Ishikawa (cell line): ENCODE data around the gene HOXA10.

Experiments used
- CEBPB ChIP-seq: IDR thresholded peaks from 2 replicates; pipeline ENCODE4 v1.6.1; 2012
- CREB1 ChIP-seq: IDR thresholded peaks from 2 replicates; pipeline ENCODE4 v1.6.1; 2012; ENCODE audit warnings: low read depth
- EGR1 ChIP-seq: IDR thresholded peaks from 2 replicates; pipeline ENCODE4 v1.6.1; 2012
- EP300 ChIP-seq: IDR thresholded peaks from 2 replicates; pipeline ENCODE4 v1.6.1; 2012; ENCODE audit warnings: borderline replicate concordance
- FOXM1 ChIP-seq: IDR thresholded peaks from 2 replicates; pipeline ENCODE4 v1.6.1; 2012; ENCODE audit warnings: low read depth, borderline replicate concordance
- MAX ChIP-seq: IDR thresholded peaks from 2 replicates; pipeline ENCODE4 v1.6.1; 2012
- NFIC ChIP-seq: IDR thresholded peaks from 2 replicates; pipeline ENCODE4 v1.6.1; 2012
- RAD21 ChIP-seq: IDR thresholded peaks from 2 replicates; pipeline ENCODE4 v1.6.1; 2012; ENCODE audit warnings: low read depth
- REST ChIP-seq: IDR thresholded peaks from 2 replicates; pipeline ENCODE4 v1.6.1; 2012; ENCODE audit warnings: low read depth, mild to moderate bottlenecking
- TAF1 ChIP-seq: IDR thresholded peaks from 2 replicates; pipeline ENCODE4 v1.6.1; 2012; ENCODE audit warnings: low read depth, mild to moderate bottlenecking
- TCF12 ChIP-seq: IDR thresholded peaks from 2 replicates; pipeline ENCODE4 v1.6.1; 2012; ENCODE audit warnings: low read depth
- TEAD4 ChIP-seq: IDR thresholded peaks from 2 replicates; pipeline ENCODE4 v1.6.1; 2012
- USF1 ChIP-seq: IDR thresholded peaks from 2 replicates; pipeline ENCODE4 v1.6.1; 2012
- YY1 ChIP-seq: IDR thresholded peaks from 2 replicates; pipeline ENCODE4 v1.6.1; 2012; ENCODE audit warnings: low read depth
- ZBTB7A ChIP-seq: IDR thresholded peaks from 2 replicates; pipeline ENCODE4 v1.6.1; 2012; ENCODE audit warnings: low read depth

The HOXA10 gene

GRCh38 chr7:27145165-27145913, 28.8 kb downstream of the HOXA10 start:
- no peak for TF ChIP-seq NFIC
- no peak for TF ChIP-seq REST
- TF ChIP-seq TEAD4: no peak
- no peak for TF ChIP-seq MAX
- TF ChIP-seq FOXM1: no peak
- no peak for TF ChIP-seq EP300

GRCh38 chr7:27144781-27145164, 29.3 kb downstream of the HOXA10 start:
- TF ChIP-seq CREB1 (no peak), EGR1 (no peak), REST (no peak), EP300 (no peak), CEBPB (no peak), ZBTB7A (no peak), USF1 (no peak), TEAD4 (no peak), YY1 (no peak), TAF1 (no peak), TCF12 (no peak), MAX (no peak), NFIC (no peak), FOXM1 (no peak)

GRCh38 chr7:27143950-27144780, 30.0 kb downstream of the HOXA10 start:
- no peak for TF ChIP-seq USF1
- TF ChIP-seq TAF1: no peak
- TF ChIP-seq FOXM1: no peak
- peak; percentile 25; the same call in 1 of the 2 replicates for TF ChIP-seq ZBTB7A
- no peak for TF ChIP-seq CEBPB

- TF ChIP-seq REST (no peak), MAX (peak; percentile 80), ZBTB7A (0 out of 2 replicates have a peak, but pooled peaks have one; percentile 57), FOXM1 (no peak), CREB1 (no peak), EP300 (no peak), TCF12 (no peak), NFIC (no peak), YY1 (no peak), TEAD4 (peak; percentile 27; the same call in 1 of the 2 replicates), USF1 (peak; percentile 93), EGR1 (no peak), TAF1 (no peak; the same call in 1 of the 2 replicates), CEBPB (peak; percentile 78), RAD21 (peak; percentile 88)
Observed at GRCh38 chr7:27143023-27143949, 30.8 kb downstream of the HOXA10 start, which contains the start of gene HOXA5. Gene HOXA5, minus strand, starts transcription at chr7:27143681. Its CDS starts 74 bp downstream, at chr7:27143607.
